GM19025 (cell line): Measurements from ENCODE around the gene SPTLC1.

ENCODE experiments used
- ATAC-seq: cut with Tn5 transposase; IDR thresholded peaks from one replicate; pipeline ENCODE4 v1.9.1; 2021; ENCODE audit warnings: mild to moderate bottlenecking, low read depth, moderate library complexity; ENCODE audit not compliant: unreplicated experiment

Gene SPTLC1

GRCh38 chr9:91992461-91993041 lies 122.7 kb downstream of the SPTLC1 start:
- ATAC-seq, result no peak

- ATAC-seq, result no peak
These were observed 123.4 kb downstream of the SPTLC1 start for GRCh38 chr9:91991721-91992341.

- ATAC-seq, result no peak
These were observed 129.0 kb downstream of the SPTLC1 start for GRCh38 chr9:91986248-91986647.

GRCh38 chr9:91985692-91986091 lies 129.5 kb downstream of the SPTLC1 start:
- ATAC-seq, result no peak
